KMS-11 (cell line): ENCODE results near the gene NCK1.

Experiments used
- H2AFZ ChIP-seq: fragments of 200-600 bp; sonication (generic); 2 replicates; pipeline ENCODE4 v1.6.1; 2016; ENCODE audit warnings: antibody characterized with exemption, mixed run types, low read depth
- H3K27ac ChIP-seq: fragments of 200-600 bp; sonication (generic); 2 replicates; pipeline ENCODE4 v1.6.1; 2016; ENCODE audit warnings: mild to moderate bottlenecking, mixed run types
- H3K27me3 ChIP-seq: fragments of 200-600 bp; sonication (generic); 2 replicates; pipeline ENCODE4 v1.6.1; 2017; ENCODE audit warnings: mild to moderate bottlenecking, low read depth, mixed run types, moderate library complexity; ENCODE audit not compliant: insufficient read depth
- H3K36me3 ChIP-seq: fragments of 200-600 bp; sonication (generic); 2 replicates; pipeline ENCODE4 v1.6.1; 2017; ENCODE audit warnings: mild to moderate bottlenecking, mixed run types; ENCODE audit not compliant: insufficient read depth
- H3K4me1 ChIP-seq: fragments of 200-600 bp; sonication (generic); 2 replicates; pipeline ENCODE4 v1.6.1; 2016; ENCODE audit warnings: mild to moderate bottlenecking, low read depth, mixed run types; ENCODE audit not compliant: poor library complexity, severe bottlenecking
- H3K4me2 ChIP-seq: fragments of 200-600 bp; sonication (generic); 2 replicates; pipeline ENCODE4 v1.7.0; 2016; ENCODE audit warnings: mild to moderate bottlenecking, mixed run types
- H3K4me3 ChIP-seq: fragments of 200-600 bp; sonication (generic); IDR thresholded peaks from 2 replicates; pipeline ENCODE4 v1.6.1; 2017; ENCODE audit warnings: low read depth, low read length, mixed read lengths; ENCODE audit not compliant: insufficient read depth
- H3K79me2 ChIP-seq: fragments of 200-600 bp; sonication (generic); 2 replicates; pipeline ENCODE4 v1.6.1; 2016; ENCODE audit warnings: low read depth, mixed run types; ENCODE audit not compliant: insufficient read depth
- H3K9ac ChIP-seq: fragments of 200-600 bp; sonication (generic); 2 replicates; pipeline ENCODE4 v1.6.1; 2016; ENCODE audit warnings: mild to moderate bottlenecking, mixed run types
- H4K20me1 ChIP-seq: fragments of 200-600 bp; sonication (generic); 2 replicates; pipeline ENCODE4 v1.6.1; 2016; ENCODE audit warnings: mild to moderate bottlenecking, mixed run types; ENCODE audit not compliant: insufficient read depth
- TF ChIP-seq, protein P1 (sequence below): fragments of 200-600 bp; sonication (generic); conservative IDR thresholded peaks from 2 replicates; pipeline ENCODE4 v1.6.1; 2017; ENCODE audit warnings: low read depth, mild to moderate bottlenecking, antibody characterized with exemption, low read length, moderate library complexity, mixed read lengths

NCK1 gene

DNA sequence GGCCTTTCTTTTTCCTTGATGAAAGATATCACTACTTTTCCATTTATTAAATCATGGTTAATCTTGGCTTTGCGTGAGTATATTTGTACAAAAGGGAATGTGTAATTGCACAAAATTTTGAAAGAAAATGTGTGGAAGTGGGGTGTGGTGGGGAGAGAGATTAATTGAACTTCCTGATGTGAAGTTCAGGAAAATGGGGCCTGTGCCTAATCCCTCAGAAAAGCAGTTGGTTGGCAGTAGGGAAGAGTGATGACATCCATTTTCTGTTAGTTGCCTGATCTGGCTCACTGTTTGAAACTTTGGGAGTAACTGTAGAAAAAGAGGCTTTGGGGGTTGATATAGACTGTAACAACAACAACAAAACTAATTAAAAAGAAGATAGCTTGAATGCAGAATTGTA lies 85.0 kb downstream of the NCK1 start:
- Histone ChIP-seq H3K79me2 (0 out of 2 replicates have a peak, but pooled peaks cover 4% of the 10 kb centered on the region), H3K27ac (no peak overlapping the region), H3K9ac (no peak overlapping the region), H4K20me1 (no peaks in the 10 kb centered on the region), H2AFZ (no peak overlapping the region), H3K27me3 (no peaks in the 10 kb centered on the region), H3K4me3 (no peak overlapping the region), H3K4me2 (no peak overlapping the region), H3K4me1 (no peaks in the 10 kb centered on the region), H3K36me3 (no peaks in the 10 kb centered on the region)
- TF ChIP-seq, protein P1, sequence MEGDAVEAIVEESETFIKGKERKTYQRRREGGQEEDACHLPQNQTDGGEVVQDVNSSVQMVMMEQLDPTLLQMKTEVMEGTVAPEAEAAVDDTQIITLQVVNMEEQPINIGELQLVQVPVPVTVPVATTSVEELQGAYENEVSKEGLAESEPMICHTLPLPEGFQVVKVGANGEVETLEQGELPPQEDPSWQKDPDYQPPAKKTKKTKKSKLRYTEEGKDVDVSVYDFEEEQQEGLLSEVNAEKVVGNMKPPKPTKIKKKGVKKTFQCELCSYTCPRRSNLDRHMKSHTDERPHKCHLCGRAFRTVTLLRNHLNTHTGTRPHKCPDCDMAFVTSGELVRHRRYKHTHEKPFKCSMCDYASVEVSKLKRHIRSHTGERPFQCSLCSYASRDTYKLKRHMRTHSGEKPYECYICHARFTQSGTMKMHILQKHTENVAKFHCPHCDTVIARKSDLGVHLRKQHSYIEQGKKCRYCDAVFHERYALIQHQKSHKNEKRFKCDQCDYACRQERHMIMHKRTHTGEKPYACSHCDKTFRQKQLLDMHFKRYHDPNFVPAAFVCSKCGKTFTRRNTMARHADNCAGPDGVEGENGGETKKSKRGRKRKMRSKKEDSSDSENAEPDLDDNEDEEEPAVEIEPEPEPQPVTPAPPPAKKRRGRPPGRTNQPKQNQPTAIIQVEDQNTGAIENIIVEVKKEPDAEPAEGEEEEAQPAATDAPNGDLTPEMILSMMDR: no peak

DNA sequence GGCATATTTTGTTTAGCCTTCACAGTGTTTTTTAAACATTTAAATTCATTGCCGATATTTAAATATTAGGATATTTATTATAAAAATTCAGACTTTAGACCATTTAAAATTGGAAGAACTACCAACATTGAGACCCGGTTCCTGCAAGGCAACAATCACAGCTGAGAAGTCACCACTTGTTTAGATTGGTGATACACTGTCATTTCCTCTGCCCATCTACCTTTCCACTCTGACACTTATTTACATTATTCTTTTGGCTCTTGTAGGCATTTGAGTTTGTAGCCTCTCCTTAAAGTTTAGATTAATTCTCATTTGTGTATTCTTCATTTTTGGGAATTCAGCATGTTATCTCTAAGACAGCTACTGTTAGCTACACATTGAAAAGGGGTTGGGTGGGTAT lies 85.5 kb downstream of the NCK1 start:
- Histone ChIP-seq H3K79me2 (0 out of 2 replicates have a peak, but pooled peaks cover 3% of the 10 kb centered on the region), H3K4me2 (no peak overlapping the region), H3K9ac (no peak overlapping the region), H3K4me3 (no peak overlapping the region), H4K20me1 (no peaks in the 10 kb centered on the region), H3K4me1 (no peaks in the 10 kb centered on the region), H3K27me3 (no peaks in the 10 kb centered on the region), H3K36me3 (no peaks in the 10 kb centered on the region), H2AFZ (no peak overlapping the region), H3K27ac (no peak overlapping the region)
- TF ChIP-seq, protein P1: no peak

DNA sequence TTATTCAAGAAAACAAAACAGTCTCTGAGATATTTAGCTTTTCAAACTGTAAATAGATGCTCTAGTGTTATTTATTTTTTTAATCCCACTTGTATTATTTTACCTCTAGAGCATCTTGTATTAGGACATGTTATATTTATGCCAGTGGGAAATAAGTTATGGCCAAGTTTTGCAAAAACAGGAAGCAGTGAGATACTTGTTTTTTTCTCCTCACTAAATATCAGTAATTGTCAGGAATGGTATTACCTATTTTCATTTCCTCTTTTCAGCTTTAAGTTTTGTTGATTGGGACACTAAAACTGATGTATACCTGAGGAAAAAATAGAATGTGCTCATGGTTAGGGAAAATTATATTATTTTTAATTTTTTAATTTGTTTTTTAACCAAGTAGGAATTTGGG lies 87.1 kb downstream of the NCK1 start:
- no peaks in the 10 kb centered on the region for H3K79me2 ChIP-seq
- H3K4me1 ChIP-seq: no peaks in the 10 kb centered on the region
- H3K36me3 ChIP-seq: no peaks in the 10 kb centered on the region
- H3K4me2 ChIP-seq: no peak overlapping the region
- no peak overlapping the region for H2AFZ ChIP-seq
- no peak overlapping the region for H3K9ac ChIP-seq
- no peaks in the 10 kb centered on the region for H4K20me1 ChIP-seq
- no peak overlapping the region for H3K27ac ChIP-seq
- H3K4me3 ChIP-seq: no peak overlapping the region
- TF ChIP-seq, protein P1: no peak
- no peaks in the 10 kb centered on the region for H3K27me3 ChIP-seq

DNA sequence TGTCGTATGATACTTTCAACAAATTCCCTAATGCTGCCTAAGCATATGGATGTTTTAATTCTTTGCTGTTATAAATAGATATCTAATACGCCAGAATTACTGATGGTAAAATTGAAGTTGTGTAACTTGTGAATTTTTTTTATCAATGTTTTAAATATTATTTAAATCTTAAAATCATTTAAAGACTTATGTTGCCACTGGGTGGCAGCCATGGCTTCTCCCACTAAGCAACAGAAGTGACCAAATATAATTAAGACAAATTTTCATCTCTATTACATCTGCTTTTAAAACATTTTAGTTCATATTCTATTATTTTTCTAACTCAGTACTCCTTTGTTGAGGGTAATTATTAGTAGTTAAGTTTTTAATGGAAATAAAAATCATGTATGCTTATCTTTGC lies 87.7 kb downstream of the NCK1 start:
- Histone ChIP-seq H3K27ac (no peak overlapping the region), H2AFZ (no peak overlapping the region), H3K36me3 (no peaks in the 10 kb centered on the region), H3K27me3 (no peaks in the 10 kb centered on the region), H3K4me1 (no peaks in the 10 kb centered on the region), H4K20me1 (no peaks in the 10 kb centered on the region), H3K9ac (no peak overlapping the region), H3K79me2 (no peaks in the 10 kb centered on the region), H3K4me2 (no peak overlapping the region), H3K4me3 (no peak overlapping the region)
- TF ChIP-seq, protein P1: no peak
